Suprapubic skin (tissue), 4 donors: ENCODE results near the gene CFAP97D1. TPM values are rescaled to one million over a fixed set of nuclear protein-coding genes. Genes with fewer than 3 reads are reported as not detected.

Experiments
- DNase-seq, 2 donors: peaks; one replicate each; pipeline ENCODE4 v3.0.0-alpha.2; 2019; ENCODE audit warnings: low spot score in 2 of 2
- H3K27ac ChIP-seq: fragments of 200-600 bp; sonication (generic); one replicate; pipeline ENCODE4 v1.5.1; 2019
- H3K27me3 ChIP-seq: fragments of 200-600 bp; sonication (generic); one replicate; pipeline ENCODE4 v1.5.1; 2019
- H3K36me3 ChIP-seq: fragments of 200-600 bp; sonication (generic); one replicate; pipeline ENCODE4 v1.5.1; 2019
- H3K4me1 ChIP-seq: fragments of 200-600 bp; sonication (generic); one replicate; pipeline ENCODE4 v1.5.1; 2019
- H3K4me3 ChIP-seq: fragments of 200-600 bp; sonication (generic); one replicate; pipeline ENCODE4 v1.5.1; 2019; ENCODE audit warnings: mild to moderate bottlenecking
- H3K9me3 ChIP-seq: fragments of 200-600 bp; sonication (generic); one replicate; pipeline ENCODE4 v1.5.1; 2019
- CTCF ChIP-seq, 2 donors: fragments of 200-600 bp in 1 of 2; fragments of 450-650 bp in 1 of 2; sonication (generic) in 1 of 2; IDR thresholded peaks; one replicate each; pipeline ENCODE4 v1.5.1; 2016 to 2019; ENCODE audit warnings: antibody characterized with exemption in 2 of 2, mild to moderate bottlenecking in 1 of 2, moderate library complexity in 1 of 2
- EP300 ChIP-seq: sonication (generic); formaldehyde crosslinking; IDR thresholded peaks from one replicate; pipeline ENCODE4 v1.6.1; 2017; ENCODE audit warnings: antibody characterized with exemption
- POLR2A ChIP-seq, 2 donors: fragments of 450-650 bp; IDR thresholded peaks; one replicate each; pipeline ENCODE4 v1.6.1; 2017; ENCODE audit warnings: antibody characterized with exemption in 2 of 2, mild to moderate bottlenecking in 2 of 2, moderate library complexity in 2 of 2
- POLR2AphosphoS5 ChIP-seq, 3 donors: sonication (generic); formaldehyde crosslinking; IDR thresholded peaks; one replicate each; pipeline ENCODE4 v1.6.1; 2017; ENCODE audit warnings: antibody characterized with exemption in 3 of 3
- WGBS: methylation state at CpG from one replicate; pipeline ENCODE4 v1.1.5; 2018; 5-methylcytosine and 5-hydroxymethylcytosine counted together
- total RNA-seq, 4 donors: library from RNA; depleted of rRNA; stranded (reverse); fragments of >200 nt; gene quantifications; one replicate each; pipeline ENCODE4 v1.1.0, GENCODE V29; 2016

The CFAP97D1 gene
- total RNA-seq, 4 donors from 2014 or later: 0.10 to 0.48 (median 0.13) TPM; not detected in 1

- Histone ChIP-seq H3K27ac (no peak overlapping the region), H3K36me3 (peaks cover 19% of the 10 kb centered on the region), H3K4me1 (no peaks in the 10 kb centered on the region), H3K4me3 (no peak overlapping the region), H3K27me3 (no peaks in the 10 kb centered on the region), H3K9me3 (no peaks in the 10 kb centered on the region)
- WGBS: no CpG with 5 or more reads among the region's 3 CpGs
- DNase-seq: no peak
- TF ChIP-seq EP300 (no peak), POLR2AphosphoS5 (IDR thresholded peaks at IDR 0.05) (no peak), POLR2A (IDR thresholded peaks at IDR 0.05) (no peak), CTCF (IDR thresholded peaks at IDR 0.05) (no peak)
These were observed 33.2 kb downstream of the CFAP97D1 start for GRCh38 chr17:43813386-43813785.

- Histone ChIP-seq H3K27me3 (no peaks in the 10 kb centered on the region), H3K9me3 (no peaks in the 10 kb centered on the region), H3K4me3 (no peak overlapping the region), H3K36me3 (peaks cover 19% of the 10 kb centered on the region), H3K27ac (no peak overlapping the region), H3K4me1 (no peaks in the 10 kb centered on the region)
- TF ChIP-seq POLR2AphosphoS5 (IDR thresholded peaks at IDR 0.05) (no peak), CTCF (IDR thresholded peaks at IDR 0.05) (no peak), EP300 (no peak), POLR2A (IDR thresholded peaks at IDR 0.05) (no peak)
- DNase-seq: no peak
- 92% methylated on average over 7 of the region's 12 CpGs for WGBS
These were observed 33.8 kb downstream of the CFAP97D1 start for GRCh38 chr17:43814026-43814425.

- no peaks in the 10 kb centered on the region for H3K27me3 ChIP-seq
- no peak overlapping the region for H3K27ac ChIP-seq
- TF ChIP-seq POLR2A (IDR thresholded peaks at IDR 0.05) (no peak), POLR2AphosphoS5 (IDR thresholded peaks at IDR 0.05) (no peak), CTCF (IDR thresholded peaks at IDR 0.05) (no peak), EP300 (no peak)
- no peak for DNase-seq
- no peaks in the 10 kb centered on the region for H3K9me3 ChIP-seq
- no peak overlapping the region for H3K4me3 ChIP-seq
- H3K36me3 ChIP-seq: peaks cover 19% of the 10 kb centered on the region
- WGBS: 37% methylated on average over 1 of the region's 1 CpG
- H3K4me1 ChIP-seq: no peaks in the 10 kb centered on the region
These were observed 34.5 kb downstream of the CFAP97D1 start for GRCh38 chr17:43814714-43815113.

GRCh38 chr17:43816336-43817320 is 36.4 kb downstream of the CFAP97D1 start:
- Histone ChIP-seq H3K4me1 (no peaks in the 10 kb centered on the region), H3K4me3 (no peak overlapping the region), H3K9me3 (no peaks in the 10 kb centered on the region), H3K36me3 (peaks cover 19% of the 10 kb centered on the region), H3K27me3 (no peaks in the 10 kb centered on the region), H3K27ac (no peak overlapping the region)
- no peak for DNase-seq
- TF ChIP-seq POLR2AphosphoS5 (IDR thresholded peaks at IDR 0.05): no peak
- TF ChIP-seq EP300: no peak
- TF ChIP-seq CTCF (IDR thresholded peaks at IDR 0.05): no peak
- no peak for TF ChIP-seq POLR2A (IDR thresholded peaks at IDR 0.05)
- 91% methylated on average over 22 of the region's 24 CpGs for WGBS

GRCh38 chr17:43817826-43818225 is 37.6 kb downstream of the CFAP97D1 start:
- TF ChIP-seq POLR2A (IDR thresholded peaks at IDR 0.05): no peak
- no peak for TF ChIP-seq EP300
- no peak for TF ChIP-seq CTCF (IDR thresholded peaks at IDR 0.05)
- TF ChIP-seq POLR2AphosphoS5 (IDR thresholded peaks at IDR 0.05): no peak
- WGBS: 90% methylated on average over 9 of the region's 9 CpGs
- Histone ChIP-seq H3K4me3 (no peak overlapping the region), H3K36me3 (peaks cover 14% of the 10 kb centered on the region), H3K27ac (no peak overlapping the region), H3K27me3 (no peaks in the 10 kb centered on the region), H3K4me1 (no peaks in the 10 kb centered on the region), H3K9me3 (no peaks in the 10 kb centered on the region)
- DNase-seq: peak in 1 of 2 donors; percentile 38
